GM12878 (cell line): Measurements from ENCODE around the gene CYP24A1.

ENCODE experiments used
- BRCA1 ChIP-seq: IDR thresholded peaks from 2 replicates; pipeline ENCODE4 v1.6.1; 2011; ENCODE audit warnings: low read depth, low read length, improper control_type of control experiment
- CBX5 ChIP-seq: sonication (generic); IDR thresholded peaks from 2 replicates; pipeline ENCODE4 v1.6.1; 2016; ENCODE audit warnings: low read depth, moderate library complexity, mild to moderate bottlenecking, inconsistent platforms
- CHD2 ChIP-seq: IDR thresholded peaks from 2 replicates; pipeline ENCODE4 v1.6.1; 2011; ENCODE audit warnings: low read depth, low read length, improper control_type of control experiment, borderline replicate concordance
- CTCF ChIP-seq, 3 experiments: IDR thresholded peaks in 2 of 3; conservative IDR thresholded peaks in 1 of 3; 2 replicates each; pipeline ENCODE4 v1.5.1; 2011; ENCODE audit warnings: low read depth in 3 of 3, low read length in 3 of 3, mild to moderate bottlenecking in 3 of 3, control low read depth in 2 of 3, moderate library complexity in 2 of 3, inconsistent platforms in 1 of 3, mixed read lengths in 1 of 3; ENCODE audit not compliant: control insufficient read depth in 2 of 3, insufficient read depth in 1 of 3; ENCODE audit errors: extremely low read depth in 1 of 3
- EP300 ChIP-seq, 2 experiments: fragments of 150-350 bp in 1 of 2; IDR thresholded peaks; 2 replicates each; pipeline ENCODE4 v1.6.1; 2011 to 2012; ENCODE audit warnings: low read depth in 2 of 2, low read length in 2 of 2, borderline replicate concordance in 1 of 2, improper control_type of control experiment in 1 of 2, inconsistent platforms in 1 of 2; ENCODE audit not compliant: control insufficient read depth in 1 of 2
- REST ChIP-seq: IDR thresholded peaks from 2 replicates; pipeline ENCODE4 v1.6.1; 2012; ENCODE audit warnings: mild to moderate bottlenecking, low read depth, low read length
- TCF12 ChIP-seq: IDR thresholded peaks from 2 replicates; pipeline ENCODE4 v1.6.1; 2011; ENCODE audit warnings: low read depth, mild to moderate bottlenecking, low read length
- ZNF274 ChIP-seq: IDR thresholded peaks from one replicate; pipeline ENCODE4 v1.8.0; 2011; ENCODE audit not compliant: insufficient read length, insufficient read depth

- TF ChIP-seq CBX5: no peak
- no peak for TF ChIP-seq REST
- TF ChIP-seq TCF12: no peak
- TF ChIP-seq EP300 (IDR thresholded peaks at IDR 0.05; ENCODE audit: borderline replicate concordance in 1 of 2, control insufficient read depth in 1 of 2, low read depth in 2 of 2, low read length in 2 of 2): no peak
- TF ChIP-seq CTCF (IDR thresholded peaks at IDR 0.05 in 2 of 3, conservative IDR thresholded peaks at IDR 0.05 in 1 of 3; ENCODE audit: control insufficient read depth in 2 of 3, extremely low read depth in 1 of 3, insufficient read depth in 1 of 3, low read depth in 3 of 3, low read length in 3 of 3): no peak
- TF ChIP-seq BRCA1: no peak
- TF ChIP-seq CHD2: no peak
- no peak for TF ChIP-seq ZNF274
Measured at GRCh38 chr20:54107181-54107580, 66.6 kb downstream of the CYP24A1 start.
